GM23338 (cell line): ENCODE data around the gene OASL. TPM values are rescaled to one million over a fixed set of nuclear protein-coding genes. Genes with fewer than 3 reads are reported as not detected.

Experiments
- ATAC-seq: fragments of 200-7000 bp; cut with Tn5 transposase; 3 replicates; pipeline ENCODE4 v1.9.1; 2020
- DNase-seq: peaks from one replicate; pipeline ENCODE4 v3.0.0-alpha.2; 2015; ENCODE audit warnings: low spot score
- H2AFZ ChIP-seq: fragments of 200-600 bp; sonication (generic); 2 replicates; pipeline ENCODE4 v1.8.0; 2016; ENCODE audit warnings: antibody characterized with exemption, mild to moderate bottlenecking, moderate library complexity
- H3F3A ChIP-seq: fragments of 200-600 bp; sonication (generic); replicated peaks from 2 replicates; pipeline ENCODE4 v1.8.0; 2017; ENCODE audit warnings: antibody characterized with exemption, mixed run types, low read depth
- H3K27ac ChIP-seq: fragments of 200-600 bp; sonication (generic); 2 replicates; pipeline ENCODE4 v1.6.1; 2016; ENCODE audit warnings: low read depth
- H3K27me3 ChIP-seq: fragments of 200-600 bp; sonication (generic); 2 replicates; pipeline ENCODE4 v1.8.0; 2016; ENCODE audit warnings: mild to moderate bottlenecking, mixed run types, moderate library complexity; ENCODE audit not compliant: insufficient read depth
- H3K36me3 ChIP-seq: fragments of 200-600 bp; sonication (generic); 2 replicates; pipeline ENCODE4 v1.8.0; 2016; ENCODE audit warnings: mild to moderate bottlenecking; ENCODE audit not compliant: insufficient read depth
- H3K4me1 ChIP-seq: fragments of 200-600 bp; sonication (generic); 2 replicates; pipeline ENCODE4 v1.8.0; 2016; ENCODE audit warnings: mild to moderate bottlenecking, moderate library complexity; ENCODE audit not compliant: insufficient read depth
- H3K4me2 ChIP-seq: fragments of 200-600 bp; sonication (generic); 2 replicates; pipeline ENCODE4 v1.7.1; 2017; ENCODE audit warnings: mixed run types
- H3K4me3 ChIP-seq: fragments of 200-600 bp; sonication (generic); 2 replicates; pipeline ENCODE4 v1.6.1; 2016; ENCODE audit warnings: mixed run types
- H3K79me2 ChIP-seq: fragments of 200-600 bp; sonication (generic); replicated peaks from 2 replicates; pipeline ENCODE4 v1.8.0; 2017; ENCODE audit warnings: mild to moderate bottlenecking; ENCODE audit not compliant: insufficient read depth
- H3K9me2 ChIP-seq: fragments of 200-600 bp; sonication (generic); 2 replicates; pipeline ENCODE4 v1.8.0; 2017; ENCODE audit not compliant: insufficient read depth
- H4K20me1 ChIP-seq: fragments of 200-600 bp; sonication (generic); replicated peaks from 2 replicates; pipeline ENCODE4 v1.8.0; 2017; ENCODE audit warnings: mild to moderate bottlenecking; ENCODE audit not compliant: insufficient read depth
- H3K27ac Mint-ChIP-seq: 2 replicates; pipeline ENCODE4 v1.8.0; 2020; ENCODE audit warnings: inconsistent platforms, mild to moderate bottlenecking, moderate library complexity, mixed read lengths
- H3K27me3 Mint-ChIP-seq: 3 replicates; pipeline ENCODE4 v1.8.0; 2022; ENCODE audit warnings: low read depth, mild to moderate bottlenecking, moderate library complexity, mixed read lengths, inconsistent platforms; ENCODE audit not compliant: insufficient read depth, poor library complexity
- H3K36me3 Mint-ChIP-seq: 3 replicates; pipeline ENCODE4 v1.8.0; 2021; ENCODE audit warnings: low read depth, mild to moderate bottlenecking, inconsistent platforms, moderate library complexity, mixed read lengths
- H3K4me1 Mint-ChIP-seq: 3 replicates; pipeline ENCODE4 v1.8.0; 2020; ENCODE audit warnings: mild to moderate bottlenecking, inconsistent platforms, mixed read lengths
- H3K4me3 Mint-ChIP-seq: 3 replicates; pipeline ENCODE4 v1.8.0; 2021; ENCODE audit warnings: moderate library complexity, mild to moderate bottlenecking, inconsistent platforms, mixed read lengths
- H3K9me3 Mint-ChIP-seq: 3 replicates; pipeline ENCODE4 v1.8.0; 2020; ENCODE audit warnings: moderate library complexity, mild to moderate bottlenecking, inconsistent platforms, mixed read lengths
- CREB1 ChIP-seq: fragments of 250-450 bp; sonication (Bioruptor Pico); IDR thresholded peaks from 2 replicates; pipeline ENCODE4 v1.5.0; 2020; ENCODE audit warnings: low read depth, mild to moderate bottlenecking, moderate library complexity
- CTCF ChIP-seq, 2 experiments: fragments of 200-600 bp in 1 of 2; sonication (generic) in 1 of 2; conservative IDR thresholded peaks; 2 replicates each; pipeline versions ENCODE4 v1.5.1 to v1.6.1; 2016 to 2017; ENCODE audit warnings: antibody characterized with exemption in 2 of 2, low read depth in 2 of 2, mild to moderate bottlenecking in 2 of 2, moderate library complexity in 1 of 2
- ETS1 ChIP-seq: IDR thresholded peaks from 2 replicates; pipeline ENCODE4 v1.6.1; 2016; ENCODE audit warnings: antibody characterized with exemption
- EZH2 ChIP-seq: fragments of 200-600 bp; sonication (generic); IDR thresholded peaks from one replicate; pipeline ENCODE4 v1.8.0; 2017; ENCODE audit warnings: antibody characterized with exemption, mild to moderate bottlenecking, low read depth; ENCODE audit not compliant: unreplicated experiment
- EZH2phosphoT487 ChIP-seq: fragments of 200-600 bp; sonication (generic); IDR thresholded peaks from one replicate; pipeline ENCODE4 v1.8.1; 2018; ENCODE audit warnings: antibody characterized with exemption; ENCODE audit not compliant: unreplicated experiment
- NANOG ChIP-seq: IDR thresholded peaks from 2 replicates; pipeline ENCODE4 v1.6.1; 2016; ENCODE audit warnings: antibody characterized with exemption, borderline replicate concordance
- POLR2AphosphoS5 ChIP-seq: IDR thresholded peaks from 2 replicates; pipeline ENCODE4 v1.6.1; 2016; ENCODE audit warnings: antibody characterized with exemption, low read depth
- ZNF114 ChIP-seq: fragments of 250-450 bp; sonication (Bioruptor Pico); IDR thresholded peaks from 2 replicates; pipeline ENCODE4 v1.5.0; 2020; ENCODE audit warnings: mild to moderate bottlenecking, moderate library complexity
- ZNF462 ChIP-seq: fragments of 250-450 bp; sonication (Bioruptor Pico); IDR thresholded peaks from 2 replicates; pipeline ENCODE4 v1.5.0; 2020; ENCODE audit warnings: mild to moderate bottlenecking, moderate library complexity
- polyA plus RNA-seq: library from polyadenylated mRNA; unstranded; fragments of >200 nt; fragmentation: Nextera tagmentation; extraction: Ambion mirVana; gene quantifications from 2 replicates; pipeline ENCODE4 v1.2.1, GENCODE V29; 2016
- total RNA-seq: library from RNA; depleted of rRNA; stranded (reverse); fragments of >200 nt; shearing (Covaris generic); gene quantifications from 2 replicates; pipeline ENCODE4 v1.2.3, GENCODE V29; 2014

The OASL gene
- total and polyA plus RNA-seq, 2 experiments from 2014 or later = not detected

GRCh38 chr12:121085506-121086353, 46.7 kb upstream of the OASL start:
- H3K9me2 ChIP-seq = no peaks in the 10 kb centered on the region
- H3K9me3 Mint-ChIP-seq = peaks cover 6% of the 10 kb centered on the region; the same call in 2 of the 3 replicates
- peaks cover 4% of the 10 kb centered on the region for H3K27me3 Mint-ChIP-seq
- DNase-seq (no peak), ATAC-seq (no peak)
- H3K4me3 Mint-ChIP-seq = no peak overlapping the region
- no peak overlapping the region for H3K27ac Mint-ChIP-seq
- H3K4me1 Mint-ChIP-seq = peaks cover 2% of the 10 kb centered on the region; the same call in 2 of the 3 replicates
- H3K36me3 ChIP-seq = no peaks in the 10 kb centered on the region
- no peaks in the 10 kb centered on the region for H3K4me1 ChIP-seq
- no peaks in the 10 kb centered on the region for H3K79me2 ChIP-seq
- H2AFZ ChIP-seq = peak overlapping the region; percentile 32; the same call in 1 of the 2 replicates
- no peak overlapping the region for H3K4me3 ChIP-seq
- H3K36me3 Mint-ChIP-seq = no peaks in the 10 kb centered on the region
- H3K27me3 ChIP-seq = no peaks in the 10 kb centered on the region
- no peak overlapping the region for H3K4me2 ChIP-seq
- H3F3A ChIP-seq = no peaks in the 10 kb centered on the region
- H4K20me1 ChIP-seq = no peaks in the 10 kb centered on the region
- TF ChIP-seq ZNF462 (CRISPR knock-in tag) (no peak), CREB1 (no peak), NANOG (no peak), ETS1 (no peak), POLR2AphosphoS5 (no peak), ZNF114 (CRISPR knock-in tag) (no peak), EZH2 (no peak), EZH2phosphoT487 (no peak), CTCF (conservative IDR thresholded peaks at IDR 0.05; ENCODE audit: low read depth in 2 of 2) (no peak)
- H3K27ac ChIP-seq = no peak overlapping the region
